NB4 (cell line): ENCODE measurements around the gene PPIH.

Source experiments
- MAX ChIP-seq: IDR thresholded peaks from 2 replicates; pipeline ENCODE4 v1.6.1; 2011; ENCODE audit warnings: low read depth, low read length
- TF ChIP-seq, protein P1 (sequence below): IDR thresholded peaks from one replicate; pipeline ENCODE4 v1.5.1; 2012; ENCODE audit warnings: low read depth, low read length

GRCh38 chr1:42680055-42680454, 21.8 kb downstream of the PPIH start:
- TF ChIP-seq, protein P1, sequence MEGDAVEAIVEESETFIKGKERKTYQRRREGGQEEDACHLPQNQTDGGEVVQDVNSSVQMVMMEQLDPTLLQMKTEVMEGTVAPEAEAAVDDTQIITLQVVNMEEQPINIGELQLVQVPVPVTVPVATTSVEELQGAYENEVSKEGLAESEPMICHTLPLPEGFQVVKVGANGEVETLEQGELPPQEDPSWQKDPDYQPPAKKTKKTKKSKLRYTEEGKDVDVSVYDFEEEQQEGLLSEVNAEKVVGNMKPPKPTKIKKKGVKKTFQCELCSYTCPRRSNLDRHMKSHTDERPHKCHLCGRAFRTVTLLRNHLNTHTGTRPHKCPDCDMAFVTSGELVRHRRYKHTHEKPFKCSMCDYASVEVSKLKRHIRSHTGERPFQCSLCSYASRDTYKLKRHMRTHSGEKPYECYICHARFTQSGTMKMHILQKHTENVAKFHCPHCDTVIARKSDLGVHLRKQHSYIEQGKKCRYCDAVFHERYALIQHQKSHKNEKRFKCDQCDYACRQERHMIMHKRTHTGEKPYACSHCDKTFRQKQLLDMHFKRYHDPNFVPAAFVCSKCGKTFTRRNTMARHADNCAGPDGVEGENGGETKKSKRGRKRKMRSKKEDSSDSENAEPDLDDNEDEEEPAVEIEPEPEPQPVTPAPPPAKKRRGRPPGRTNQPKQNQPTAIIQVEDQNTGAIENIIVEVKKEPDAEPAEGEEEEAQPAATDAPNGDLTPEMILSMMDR: no peak
- peak; percentile 62; the same call in 1 of the 2 replicates for TF ChIP-seq MAX
